Adrenal gland (tissue), 12 donors: ENCODE results near the gene TMEM163. TPM values are rescaled to one million over a fixed set of nuclear protein-coding genes. Genes with fewer than 3 reads are reported as not detected.

Source experiments
- DNase-seq, 7 donors: peaks; one replicate each; pipeline ENCODE4 v3.0.0-alpha.2; 2019 to 2020
- H3K27ac ChIP-seq, 5 donors: fragments of 200-600 bp; sonication (generic) in 4 of 5; 1 replicate in 3 of 5; 2 replicates in 2 of 5; pipeline versions ENCODE4 v1.5.1 to v1.8.0; 2016 to 2020; ENCODE audit warnings: mild to moderate bottlenecking in 1 of 5
- H3K27me3 ChIP-seq: fragments of 200-600 bp; 2 replicates; pipeline ENCODE4 v1.8.0; 2021
- H3K36me3 ChIP-seq, 2 donors: fragments of 200-600 bp; replicated peaks in 1 of 2; 1 replicate in 1 of 2; 2 replicates in 1 of 2; pipeline versions ENCODE4 v1.5.1 to v1.8.0; 2018 to 2022
- H3K4me1 ChIP-seq, 2 donors: fragments of 200-600 bp; replicated peaks in 1 of 2; 1 replicate in 1 of 2; 2 replicates in 1 of 2; pipeline versions ENCODE4 v1.5.1 to v1.8.0; 2018 to 2021
- H3K4me3 ChIP-seq, 4 donors: fragments of 200-600 bp; sonication (generic) in 3 of 4; one replicate each; pipeline ENCODE4 v1.5.1; 2016 to 2018
- H3K9me3 ChIP-seq, 3 donors: fragments of 200-600 bp; sonication (generic) in 1 of 3; replicated peaks in 1 of 3; 1 replicate in 2 of 3; 2 replicates in 1 of 3; pipeline versions ENCODE4 v1.5.1 to v1.8.0; 2016 to 2021
- POLR2A ChIP-seq, 2 donors: fragments of 450-650 bp; IDR thresholded peaks; one replicate each; pipeline ENCODE4 v1.6.1; 2017; ENCODE audit warnings: antibody characterized with exemption in 2 of 2, mild to moderate bottlenecking in 2 of 2, moderate library complexity in 1 of 2
- WGBS, 4 donors: extraction: QIAGEN DNeasy Blood & Tissue Kit in 2 of 4; methylation state at CpG; one replicate each; pipeline versions ENCODE4 v1.1.5 to v1.1.7; 2013 to 2017; 5-methylcytosine and 5-hydroxymethylcytosine counted together
- intact Hi-C, 2 donors: fragments of 100-400 bp; cut with DNase I; formaldehyde crosslinking; loops; one replicate each; pipeline versions ENCODE4 v1.14.1 to v1.15.0; 2022 to 2023
- polyA plus RNA-seq, 3 donors: library from polyadenylated mRNA; stranded (reverse); fragments of 200-250 nt in 2 of 3; fragments of 350-450 nt in 1 of 3; fragmentation: Illumina TruSeq in 1 of 3; extraction: RNeasy Lipid Tissue Mini Kit (QIAGEN cat#74804) in 1 of 3; gene quantifications; one replicate each; pipeline ENCODE4 v1.2.3, GENCODE V29; 2013 to 2014
- total RNA-seq, 9 donors: library from RNA; depleted of rRNA in 4 of 9; stranded (reverse); fragments of >200 nt in 4 of 9; fragments of 120-200 nt in 1 of 9; fragmentation: NEBNext Ultra II Directional in 1 of 9; extraction: Animal tissue kit (Norgen Biotek cat#: 25700) in 1 of 9; gene quantifications; one replicate each; pipeline versions ENCODE4 v1.1.0 to v1.2.4, GENCODE V29; 2013 to 2023
- TF ChIP-seq, protein P1 (sequence below), 6 experiments: fragments of 450-650 bp in 4 of 6; fragments of 200-600 bp in 2 of 6; sonication (generic) in 1 of 6; IDR thresholded peaks; 1 replicate in 5 of 6; 2 replicates in 1 of 6; pipeline versions ENCODE4 v1.5.1 to v1.8.0; 2016 to 2021; ENCODE audit warnings: antibody characterized with exemption in 6 of 6, mild to moderate bottlenecking in 2 of 6, moderate library complexity in 1 of 6
- donor health status: healthy with polysubstance abuse.
- donor health status: Bipolar disorder and iron deficiency.
- donor health status: DM: yes; HTN: yes; CAD: no.
- donor health status: DM: no; HTN: no; CAD: no.
- donor health status: DM: no; HTN: no; CAD: no.
- donor health status: DM: yes; HTN: yes; CAD: no.

The TMEM163 gene
- total and polyA plus RNA-seq, 12 donors: 3.6 to 21.6 (median 9.5) TPM

- TF ChIP-seq POLR2A (IDR thresholded peaks at IDR 0.05): no peak
- TF ChIP-seq, protein P1, sequence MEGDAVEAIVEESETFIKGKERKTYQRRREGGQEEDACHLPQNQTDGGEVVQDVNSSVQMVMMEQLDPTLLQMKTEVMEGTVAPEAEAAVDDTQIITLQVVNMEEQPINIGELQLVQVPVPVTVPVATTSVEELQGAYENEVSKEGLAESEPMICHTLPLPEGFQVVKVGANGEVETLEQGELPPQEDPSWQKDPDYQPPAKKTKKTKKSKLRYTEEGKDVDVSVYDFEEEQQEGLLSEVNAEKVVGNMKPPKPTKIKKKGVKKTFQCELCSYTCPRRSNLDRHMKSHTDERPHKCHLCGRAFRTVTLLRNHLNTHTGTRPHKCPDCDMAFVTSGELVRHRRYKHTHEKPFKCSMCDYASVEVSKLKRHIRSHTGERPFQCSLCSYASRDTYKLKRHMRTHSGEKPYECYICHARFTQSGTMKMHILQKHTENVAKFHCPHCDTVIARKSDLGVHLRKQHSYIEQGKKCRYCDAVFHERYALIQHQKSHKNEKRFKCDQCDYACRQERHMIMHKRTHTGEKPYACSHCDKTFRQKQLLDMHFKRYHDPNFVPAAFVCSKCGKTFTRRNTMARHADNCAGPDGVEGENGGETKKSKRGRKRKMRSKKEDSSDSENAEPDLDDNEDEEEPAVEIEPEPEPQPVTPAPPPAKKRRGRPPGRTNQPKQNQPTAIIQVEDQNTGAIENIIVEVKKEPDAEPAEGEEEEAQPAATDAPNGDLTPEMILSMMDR (IDR thresholded peaks at IDR 0.05): no peak
- intact Hi-C loops: no loop called here
Observed at GRCh38 chr2:134431838-134432434, 286.9 kb downstream of the TMEM163 start.

GRCh38 chr2:134429886-134430285, 288.9 kb downstream of the TMEM163 start:
- TF ChIP-seq, protein P1 (IDR thresholded peaks at IDR 0.05): no peak
- no peak for TF ChIP-seq POLR2A (IDR thresholded peaks at IDR 0.05)
- H3K9me3 ChIP-seq: no peaks in the 10 kb centered on the region
- DNase-seq: peak in 1 of 7 donors; percentile 27
- 88 to 93% (median 90%) methylated on average over 4 of the region's 4 CpGs for WGBS, 4 donors
- no peak overlapping the region for H3K27ac ChIP-seq
- H3K4me1 ChIP-seq: no peaks in the 10 kb centered on the region
- intact Hi-C loops: no loop called here
- no peaks in the 10 kb centered on the region for H3K27me3 ChIP-seq
- no peak overlapping the region for H3K4me3 ChIP-seq
- H3K36me3 ChIP-seq: peaks cover 0 to 20% of the 10 kb centered on the region in 2 donors

More at GRCh38 chr2:134431838-134432434, 286.9 kb downstream of the TMEM163 start:
- H3K27me3 ChIP-seq: no peaks in the 10 kb centered on the region
- 88 to 100% (median 98%) methylated on average over 2 of the region's 2 CpGs for WGBS, 4 donors
- no peaks in the 10 kb centered on the region for H3K4me1 ChIP-seq
- no peaks in the 10 kb centered on the region for H3K9me3 ChIP-seq
- H3K27ac ChIP-seq: no peak overlapping the region
- no peak for DNase-seq
- no peak overlapping the region for H3K4me3 ChIP-seq
- peaks cover 0 to 20% of the 10 kb centered on the region in 2 donors for H3K36me3 ChIP-seq

DNA sequence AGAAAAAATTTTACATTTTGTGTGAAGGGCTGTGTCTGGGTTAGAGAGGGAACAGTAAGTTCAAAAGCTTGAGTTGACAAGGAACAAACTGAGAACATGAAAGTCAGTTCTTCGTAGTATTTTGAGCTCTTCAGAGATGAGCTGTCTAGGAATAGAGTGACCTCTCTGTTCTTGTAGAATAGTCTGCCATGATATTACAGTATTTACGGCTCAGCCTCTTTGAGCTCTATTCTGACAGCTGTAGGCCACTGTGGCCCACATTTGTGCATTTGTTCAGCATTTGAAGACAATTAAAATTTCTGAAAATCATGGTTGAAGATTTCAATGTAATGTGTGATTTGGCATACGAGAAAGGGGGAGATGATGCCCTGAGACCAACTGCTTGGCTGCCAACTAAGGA, 292.1 kb downstream of the TMEM163 start:
- no peak for DNase-seq
- H3K4me3 ChIP-seq: no peak overlapping the region
- no peaks in the 10 kb centered on the region for H3K27me3 ChIP-seq
- 81 to 86% (median 83%) methylated on average over 3 of the region's 3 CpGs for WGBS, 4 donors
- peaks cover 0 to 20% of the 10 kb centered on the region in 2 donors for H3K36me3 ChIP-seq
- H3K27ac ChIP-seq: no peak overlapping the region
- intact Hi-C loops: no loop called here
- TF ChIP-seq, protein P1 (IDR thresholded peaks at IDR 0.05): no peak
- TF ChIP-seq POLR2A (IDR thresholded peaks at IDR 0.05): no peak
- no peaks in the 10 kb centered on the region for H3K4me1 ChIP-seq
- no peaks in the 10 kb centered on the region for H3K9me3 ChIP-seq

DNA sequence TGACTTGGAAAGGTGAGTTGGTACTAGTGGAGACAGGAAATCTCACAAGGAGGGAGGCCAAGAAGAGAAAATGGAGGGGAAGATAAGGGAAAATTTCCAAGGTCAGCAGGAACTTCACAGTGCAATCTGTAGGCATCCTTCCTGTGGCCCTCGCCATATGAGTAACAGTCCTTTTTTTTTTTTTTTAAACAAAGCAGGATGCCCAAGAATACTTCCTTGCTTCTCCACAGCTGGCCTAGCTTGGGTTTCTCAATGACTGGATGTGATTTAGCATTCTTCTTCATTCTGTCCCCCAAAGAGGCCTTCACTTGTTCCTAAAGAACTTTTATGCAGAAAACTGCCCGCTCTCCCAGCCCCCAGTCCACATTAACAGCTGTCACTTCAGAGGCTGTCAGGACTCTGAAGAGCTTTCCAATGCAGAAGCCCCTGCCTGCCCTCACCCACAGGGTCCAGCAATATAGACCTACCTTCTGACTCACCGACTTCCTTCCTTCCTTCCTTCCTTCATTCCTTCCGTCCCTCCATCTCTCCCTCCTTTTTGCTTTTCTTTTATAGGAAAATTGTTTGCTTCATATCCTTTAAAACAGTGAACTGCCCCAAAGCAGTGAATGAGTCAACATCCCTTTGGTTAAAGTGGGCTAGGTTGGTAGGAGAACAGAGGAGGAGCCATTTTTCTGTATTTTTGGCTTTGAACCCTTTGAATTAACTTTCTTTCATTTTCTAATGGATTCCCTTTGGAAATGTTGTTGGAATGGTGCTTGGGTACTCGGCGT, 292.9 kb downstream of the TMEM163 start:
- Histone ChIP-seq H3K4me3 (no peak overlapping the region), H3K27me3 (no peaks in the 10 kb centered on the region), H3K36me3 (peaks cover 0 to 20% of the 10 kb centered on the region in 2 donors), H3K27ac (no peak overlapping the region), H3K4me1 (no peaks in the 10 kb centered on the region), H3K9me3 (no peaks in the 10 kb centered on the region)
- intact Hi-C loops: no loop called here
- 75 to 87% (median 81%) methylated on average over 6 of the region's 6 CpGs for WGBS, 4 donors
- TF ChIP-seq POLR2A (IDR thresholded peaks at IDR 0.05): no peak
- TF ChIP-seq, protein P1 (IDR thresholded peaks at IDR 0.05): no peak
- DNase-seq: no peak
